GM23248 (cell line): Measurements from ENCODE around the gene PSMF1.

ENCODE experiments used
- EZH2 ChIP-seq: fragments of 200-600 bp; sonication (generic); IDR thresholded peaks from 2 replicates; pipeline ENCODE4 v1.6.1; 2018; ENCODE audit warnings: antibody characterized with exemption, mild to moderate bottlenecking; ENCODE audit not compliant: insufficient read depth, poor library complexity, severe bottlenecking
- EZH2phosphoT487 ChIP-seq: fragments of 200-600 bp; sonication (generic); IDR thresholded peaks from 2 replicates; pipeline ENCODE4 v1.6.1; 2018; ENCODE audit warnings: antibody characterized with exemption, moderate library complexity, mild to moderate bottlenecking, low read depth; ENCODE audit not compliant: insufficient read depth

DNA sequence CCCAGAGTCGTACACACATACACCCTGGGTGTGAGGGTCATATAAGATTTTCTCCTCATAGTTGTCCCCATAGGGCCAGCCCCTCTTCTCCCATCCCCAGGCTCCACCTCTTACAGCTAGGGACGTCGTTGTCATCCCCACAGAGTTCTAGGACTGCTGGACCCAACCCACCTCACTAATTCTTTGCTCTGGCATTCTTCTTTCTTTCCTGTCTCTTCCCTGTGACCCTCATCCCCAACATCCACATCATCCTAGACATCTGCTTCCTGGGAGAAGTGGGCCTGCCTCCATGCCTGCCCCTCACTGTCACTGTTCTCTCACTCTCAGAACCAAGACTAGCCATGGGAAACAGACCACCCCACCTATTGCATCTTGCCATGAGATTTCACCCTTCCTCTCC is 1.1 kb downstream of the PSMF1 start:
- no peak for TF ChIP-seq EZH2
- TF ChIP-seq EZH2phosphoT487: no peak
